HEK293 (cell line): ENCODE results near the gene SLC35F4.

Source experiments
- CTCF ChIA-PET: fragments of 350-600 bp; formaldehyde crosslinking; extraction: SDS; loops from one replicate; lab custom pipeline; 2021; ENCODE audit warnings: antibody characterized with exemption; lab: Yijun Ruan, JAX
- POLR2A ChIA-PET: fragments of 300-600 bp; formaldehyde crosslinking; extraction: SDS; loops from one replicate; lab custom pipeline; 2020; ENCODE audit warnings: antibody characterized with exemption, inconsistent platforms; lab: Yijun Ruan, JAX
- H3K27ac ChIP-seq: fragments of 200-500 bp; sonication (Bioruptor generic); 2 replicates; pipeline ENCODE4 v1.5.1; 2014; ENCODE audit warnings: low read depth, low read length, control low read depth, inconsistent platforms; ENCODE audit errors: extremely low read depth
- H3K36me3 ChIP-seq, 2 experiments: fragments of 200-500 bp in 1 of 2; sonication (Bioruptor generic) in 1 of 2; 1 replicate in 1 of 2; 2 replicates in 1 of 2; pipeline ENCODE4 v1.5.1; 2014 to 2017; ENCODE audit warnings: inconsistent platforms in 2 of 2, low read length in 2 of 2; ENCODE audit not compliant: control insufficient read depth in 2 of 2, insufficient read depth in 1 of 2
- H3K4me1 ChIP-seq: fragments of 200-500 bp; sonication (Bioruptor generic); 2 replicates; pipeline ENCODE4 v1.5.1; 2014; ENCODE audit warnings: mild to moderate bottlenecking, low read length, inconsistent platforms; ENCODE audit not compliant: control insufficient read depth, insufficient read depth
- H3K4me3 ChIP-seq: 2 replicates; pipeline ENCODE4 v1.5.1; 2011; ENCODE audit warnings: low read depth, mild to moderate bottlenecking, control low read depth, low read length, moderate library complexity
- H3K9me3 ChIP-seq: fragments of 200-500 bp; sonication (Bioruptor generic); 2 replicates; pipeline ENCODE4 v1.5.1; 2014; ENCODE audit warnings: low read depth, low read length, inconsistent platforms; ENCODE audit not compliant: control insufficient read depth, insufficient read depth
- HOXA7 ChIP-seq: sonication (generic); formaldehyde crosslinking; IDR thresholded peaks from 2 replicates; pipeline ENCODE4 v1.8.1; 2022; ENCODE audit warnings: missing genetic modification reagents, borderline replicate concordance
- SP7 ChIP-seq: fragments of 450-650 bp; formaldehyde crosslinking; IDR thresholded peaks from 2 replicates; pipeline ENCODE4 v1.5.1; 2016; ENCODE audit warnings: missing biosample characterization, missing genetic modification characterization
- ZBTB1 ChIP-seq: fragments of 450-650 bp; formaldehyde crosslinking; IDR thresholded peaks from 2 replicates; pipeline ENCODE4 v1.5.1; 2016; ENCODE audit warnings: missing biosample characterization, missing genetic modification characterization
- ZNF23 ChIP-seq: fragments of 450-650 bp; formaldehyde crosslinking; IDR thresholded peaks from 2 replicates; pipeline ENCODE4 v1.5.1; 2016; ENCODE audit warnings: missing biosample characterization, missing genetic modification characterization, borderline replicate concordance
- ZNF26 ChIP-seq: fragments of 450-650 bp; formaldehyde crosslinking; IDR thresholded peaks from 2 replicates; pipeline ENCODE4 v1.5.1; 2016; ENCODE audit warnings: missing biosample characterization, missing genetic modification characterization
- ZNF398 ChIP-seq: fragments of 450-650 bp; formaldehyde crosslinking; IDR thresholded peaks from 2 replicates; pipeline ENCODE4 v1.5.1; 2017; ENCODE audit warnings: missing biosample characterization, missing genetic modification characterization
- ZNF426 ChIP-seq: fragments of 450-650 bp; formaldehyde crosslinking; IDR thresholded peaks from 2 replicates; pipeline ENCODE4 v1.5.1; 2017; ENCODE audit warnings: missing biosample characterization, missing genetic modification characterization, mild to moderate bottlenecking, inconsistent platforms, moderate library complexity
- ZNF513 ChIP-seq: fragments of 450-650 bp; IDR thresholded peaks from 2 replicates; pipeline ENCODE4 v1.5.1; 2018; ENCODE audit warnings: missing biosample characterization, missing genetic modification characterization
- ZNF600 ChIP-seq: fragments of 450-650 bp; formaldehyde crosslinking; IDR thresholded peaks from 2 replicates; pipeline ENCODE4 v1.5.1; 2016; ENCODE audit warnings: missing biosample characterization, missing genetic modification characterization
- ZNF623 ChIP-seq: fragments of 450-650 bp; formaldehyde crosslinking; IDR thresholded peaks from 2 replicates; pipeline ENCODE4 v1.5.1; 2016; ENCODE audit warnings: missing biosample characterization, missing genetic modification characterization
- TF ChIP-seq, protein P1 (sequence below): fragments of 450-650 bp; formaldehyde crosslinking; IDR thresholded peaks from 2 replicates; pipeline ENCODE4 v1.5.1; 2016; ENCODE audit warnings: missing biosample characterization, missing genetic modification characterization
- TF ChIP-seq, protein P2 (sequence below): fragments of 450-650 bp; formaldehyde crosslinking; IDR thresholded peaks from 2 replicates; pipeline ENCODE4 v1.5.1; 2016; ENCODE audit warnings: missing biosample characterization, missing genetic modification characterization
- TF ChIP-seq, protein P3 (sequence below): fragments of 450-650 bp; formaldehyde crosslinking; IDR thresholded peaks from 2 replicates; pipeline ENCODE4 v1.5.1; 2016; ENCODE audit warnings: missing biosample characterization, missing genetic modification characterization, borderline replicate concordance

Gene SLC35F4

DNA sequence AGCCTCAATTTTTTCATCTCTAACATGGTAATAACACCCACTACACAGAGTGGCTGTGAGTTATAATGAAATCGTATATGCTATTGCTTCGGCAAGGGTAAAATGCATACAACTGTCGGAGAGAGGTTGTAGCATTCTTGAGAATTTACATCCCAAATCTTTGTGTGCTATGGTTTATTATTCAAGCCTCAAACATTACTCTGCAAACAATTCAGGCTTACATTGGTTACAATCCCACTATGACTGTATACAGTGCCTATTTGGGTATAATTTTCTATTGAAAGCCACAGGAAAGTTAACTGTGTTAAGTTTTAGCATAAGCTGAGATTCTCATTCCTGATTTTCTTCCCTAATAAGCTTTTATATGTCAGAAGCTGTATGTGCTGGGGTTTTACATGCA is 20.6 kb downstream of the SLC35F4 start:
- ChIA-PET CTCF (no interaction called here), POLR2A (no interaction called here)

More for the DNA sequence above, 20.6 kb downstream of the SLC35F4 start:
- Histone ChIP-seq H3K4me3 (no peak overlapping the region), H3K36me3 (no peaks in the 10 kb centered on the region), H3K9me3 (no peaks in the 10 kb centered on the region), H3K4me1 (no peaks in the 10 kb centered on the region; the same call in 1 of the 2 replicates), H3K27ac (no peak overlapping the region)
- TF ChIP-seq ZBTB1 (tag by site-specific recombination) (no peak), ZNF426 (no peak), ZNF26 (tag by site-specific recombination) (no peak), ZNF600 (tag by site-specific recombination) (no peak), ZNF513 (tag by site-specific recombination) (no peak), ZNF623 (tag by site-specific recombination) (no peak), ZNF23 (tag by site-specific recombination) (no peak), HOXA7 (no peak), ZNF398 (tag by site-specific recombination) (no peak), SP7 (tag by site-specific recombination) (no peak)
- TF ChIP-seq, protein P1, sequence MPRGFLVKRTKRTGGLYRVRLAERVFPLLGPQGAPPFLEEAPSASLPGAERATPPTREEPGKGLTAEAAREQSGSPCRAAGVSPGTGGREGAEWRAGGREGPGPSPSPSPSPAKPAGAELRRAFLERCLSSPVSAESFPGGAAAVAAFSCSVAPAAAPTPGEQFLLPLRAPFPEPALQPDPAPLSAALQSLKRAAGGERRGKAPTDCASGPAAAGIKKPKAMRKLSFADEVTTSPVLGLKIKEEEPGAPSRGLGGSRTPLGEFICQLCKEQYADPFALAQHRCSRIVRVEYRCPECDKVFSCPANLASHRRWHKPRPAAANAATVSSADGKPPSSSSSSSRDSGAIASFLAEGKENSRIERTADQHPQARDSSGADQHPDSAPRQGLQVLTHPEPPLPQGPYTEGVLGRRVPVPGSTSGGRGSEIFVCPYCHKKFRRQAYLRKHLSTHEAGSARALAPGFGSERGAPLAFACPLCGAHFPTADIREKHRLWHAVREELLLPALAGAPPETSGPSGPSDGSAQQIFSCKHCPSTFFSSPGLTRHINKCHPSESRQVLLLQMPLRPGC (tag by site-specific recombination): no peak
- TF ChIP-seq, protein P2, sequence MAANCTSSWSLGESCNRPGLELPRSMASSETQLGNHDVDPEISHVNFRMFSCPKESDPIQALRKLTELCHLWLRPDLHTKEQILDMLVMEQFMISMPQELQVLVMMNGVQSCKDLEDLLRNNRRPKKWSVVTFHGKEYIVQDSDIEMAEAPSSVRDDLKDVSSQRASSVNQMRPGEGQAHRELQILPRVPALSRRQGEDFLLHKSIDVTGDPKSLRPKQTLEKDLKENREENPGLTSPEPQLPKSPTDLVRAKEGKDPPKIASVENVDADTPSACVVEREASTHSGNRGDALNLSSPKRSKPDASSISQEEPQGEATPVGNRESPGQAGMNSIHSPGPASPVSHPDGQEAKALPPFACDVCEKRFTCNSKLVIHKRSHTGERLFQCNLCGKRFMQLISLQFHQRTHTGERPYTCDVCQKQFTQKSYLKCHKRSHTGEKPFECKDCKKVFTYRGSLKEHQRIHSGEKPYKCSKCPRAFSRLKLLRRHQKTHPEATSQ (tag by site-specific recombination): no peak
- TF ChIP-seq, protein P3, sequence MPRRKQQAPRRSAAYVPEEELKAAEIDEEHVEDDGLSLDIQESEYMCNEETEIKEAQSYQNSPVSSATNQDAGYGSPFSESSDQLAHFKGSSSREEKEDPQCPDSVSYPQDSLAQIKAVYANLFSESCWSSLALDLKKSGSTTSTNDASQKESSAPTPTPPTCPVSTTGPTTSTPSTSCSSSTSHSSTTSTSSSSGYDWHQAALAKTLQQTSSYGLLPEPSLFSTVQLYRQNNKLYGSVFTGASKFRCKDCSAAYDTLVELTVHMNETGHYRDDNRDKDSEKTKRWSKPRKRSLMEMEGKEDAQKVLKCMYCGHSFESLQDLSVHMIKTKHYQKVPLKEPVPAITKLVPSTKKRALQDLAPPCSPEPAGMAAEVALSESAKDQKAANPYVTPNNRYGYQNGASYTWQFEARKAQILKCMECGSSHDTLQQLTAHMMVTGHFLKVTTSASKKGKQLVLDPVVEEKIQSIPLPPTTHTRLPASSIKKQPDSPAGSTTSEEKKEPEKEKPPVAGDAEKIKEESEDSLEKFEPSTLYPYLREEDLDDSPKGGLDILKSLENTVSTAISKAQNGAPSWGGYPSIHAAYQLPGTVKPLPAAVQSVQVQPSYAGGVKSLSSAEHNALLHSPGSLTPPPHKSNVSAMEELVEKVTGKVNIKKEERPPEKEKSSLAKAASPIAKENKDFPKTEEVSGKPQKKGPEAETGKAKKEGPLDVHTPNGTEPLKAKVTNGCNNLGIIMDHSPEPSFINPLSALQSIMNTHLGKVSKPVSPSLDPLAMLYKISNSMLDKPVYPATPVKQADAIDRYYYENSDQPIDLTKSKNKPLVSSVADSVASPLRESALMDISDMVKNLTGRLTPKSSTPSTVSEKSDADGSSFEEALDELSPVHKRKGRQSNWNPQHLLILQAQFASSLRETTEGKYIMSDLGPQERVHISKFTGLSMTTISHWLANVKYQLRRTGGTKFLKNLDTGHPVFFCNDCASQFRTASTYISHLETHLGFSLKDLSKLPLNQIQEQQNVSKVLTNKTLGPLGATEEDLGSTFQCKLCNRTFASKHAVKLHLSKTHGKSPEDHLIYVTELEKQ (tag by site-specific recombination): no peak
